ENCODE results near the gene NEUROD2.

The NEUROD2 gene

GRCh38 chr17:39642291-39643074 is 34.8 kb upstream of the NEUROD2 start:
- DNase-seq: no peak
- no peaks in the 10 kb centered on the region for H3K36me3 ChIP-seq
- no peaks in the 10 kb centered on the region for H3K27me3 ChIP-seq
- no peak for TF ChIP-seq CTCF (IDR thresholded peaks at IDR 0.05)
- no peaks in the 10 kb centered on the region for H3K9me3 ChIP-seq
- H3K4me3 ChIP-seq: no peak overlapping the region
- peaks cover 0 to 32% (median 23%) of the 10 kb centered on the region in 4 donors for H3K4me1 ChIP-seq
- no peak overlapping the region for H3K27ac ChIP-seq
- intact Hi-C loops (cut with DNase I; ENCODE audit: low total_unique reads): no loop called here

- H3K4me1 ChIP-seq: peaks cover 0 to 32% (median 24%) of the 10 kb centered on the region in 4 donors
- H3K27me3 ChIP-seq: no peaks in the 10 kb centered on the region
- TF ChIP-seq CTCF (IDR thresholded peaks at IDR 0.05): no peak
- DNase-seq: no peak
- no peak overlapping the region for H3K27ac ChIP-seq
- intact Hi-C loops (cut with DNase I; ENCODE audit: low total_unique reads): no loop called here
- H3K9me3 ChIP-seq: no peaks in the 10 kb centered on the region
- no peaks in the 10 kb centered on the region for H3K36me3 ChIP-seq
- no peak overlapping the region for H3K4me3 ChIP-seq
These were observed 34.2 kb upstream of the NEUROD2 start for GRCh38 chr17:39641883-39642282.

DNA sequence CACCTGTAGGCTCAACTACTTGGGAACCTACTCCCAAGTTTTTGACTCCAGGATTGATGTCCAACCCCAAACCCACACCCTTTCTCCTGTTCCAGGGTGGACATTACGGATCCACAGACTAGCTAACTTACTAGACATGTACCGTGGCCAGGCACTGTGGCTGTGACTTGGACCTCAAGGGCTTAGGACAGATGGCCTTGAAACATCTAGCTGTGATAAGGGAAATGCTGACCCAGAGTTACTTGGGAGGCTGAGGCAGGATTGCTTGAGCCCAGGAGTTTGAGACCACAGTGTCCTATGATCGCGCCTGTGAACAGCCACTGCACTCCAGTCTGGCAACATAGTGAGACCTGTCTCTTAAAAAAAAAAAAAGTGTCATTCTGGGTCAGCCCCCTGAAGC is 33.4 kb upstream of the NEUROD2 start:
- no peak for DNase-seq
- intact Hi-C loops (cut with DNase I; ENCODE audit: low total_unique reads): no loop called here
- no peaks in the 10 kb centered on the region for H3K27me3 ChIP-seq
- peaks cover 0 to 40% (median 30%) of the 10 kb centered on the region in 4 donors for H3K4me1 ChIP-seq
- no peaks in the 10 kb centered on the region for H3K9me3 ChIP-seq
- no peak overlapping the region for H3K27ac ChIP-seq
- no peaks in the 10 kb centered on the region for H3K36me3 ChIP-seq
- no peak for TF ChIP-seq CTCF (IDR thresholded peaks at IDR 0.05)
- H3K4me3 ChIP-seq: no peak overlapping the region

DNA sequence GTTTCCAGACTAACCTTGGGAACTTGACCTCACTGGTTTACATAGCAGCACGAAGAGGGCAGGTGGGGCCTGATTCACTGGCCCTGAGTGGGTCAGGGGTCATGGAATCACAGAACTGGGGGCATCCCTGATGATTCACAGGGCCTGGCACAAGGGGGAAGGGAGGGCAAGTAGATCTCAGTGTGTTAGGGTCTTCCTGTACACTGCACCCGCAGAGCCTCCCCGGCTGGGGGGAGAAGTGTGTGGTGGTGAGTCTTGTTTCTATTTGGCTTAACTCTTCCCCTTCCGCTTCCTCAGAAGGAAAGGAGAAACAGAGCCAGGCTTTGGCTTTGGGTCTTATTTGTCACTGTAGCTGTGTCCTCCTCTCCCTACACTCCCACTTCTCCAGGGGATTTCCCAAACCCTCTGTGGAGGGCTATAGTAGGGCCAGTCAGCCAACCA is 32.9 kb upstream of the NEUROD2 start:
- no peak overlapping the region for H3K27ac ChIP-seq
- no peaks in the 10 kb centered on the region for H3K9me3 ChIP-seq
- H3K36me3 ChIP-seq: no peaks in the 10 kb centered on the region
- no peak overlapping the region for H3K4me3 ChIP-seq
- intact Hi-C loops (cut with DNase I; ENCODE audit: low total_unique reads): no loop called here
- H3K4me1 ChIP-seq: peaks cover 0 to 44% (median 31%) of the 10 kb centered on the region in 4 donors
- no peak for TF ChIP-seq CTCF (IDR thresholded peaks at IDR 0.05)
- no peaks in the 10 kb centered on the region for H3K27me3 ChIP-seq
- DNase-seq: no peak

DNA sequence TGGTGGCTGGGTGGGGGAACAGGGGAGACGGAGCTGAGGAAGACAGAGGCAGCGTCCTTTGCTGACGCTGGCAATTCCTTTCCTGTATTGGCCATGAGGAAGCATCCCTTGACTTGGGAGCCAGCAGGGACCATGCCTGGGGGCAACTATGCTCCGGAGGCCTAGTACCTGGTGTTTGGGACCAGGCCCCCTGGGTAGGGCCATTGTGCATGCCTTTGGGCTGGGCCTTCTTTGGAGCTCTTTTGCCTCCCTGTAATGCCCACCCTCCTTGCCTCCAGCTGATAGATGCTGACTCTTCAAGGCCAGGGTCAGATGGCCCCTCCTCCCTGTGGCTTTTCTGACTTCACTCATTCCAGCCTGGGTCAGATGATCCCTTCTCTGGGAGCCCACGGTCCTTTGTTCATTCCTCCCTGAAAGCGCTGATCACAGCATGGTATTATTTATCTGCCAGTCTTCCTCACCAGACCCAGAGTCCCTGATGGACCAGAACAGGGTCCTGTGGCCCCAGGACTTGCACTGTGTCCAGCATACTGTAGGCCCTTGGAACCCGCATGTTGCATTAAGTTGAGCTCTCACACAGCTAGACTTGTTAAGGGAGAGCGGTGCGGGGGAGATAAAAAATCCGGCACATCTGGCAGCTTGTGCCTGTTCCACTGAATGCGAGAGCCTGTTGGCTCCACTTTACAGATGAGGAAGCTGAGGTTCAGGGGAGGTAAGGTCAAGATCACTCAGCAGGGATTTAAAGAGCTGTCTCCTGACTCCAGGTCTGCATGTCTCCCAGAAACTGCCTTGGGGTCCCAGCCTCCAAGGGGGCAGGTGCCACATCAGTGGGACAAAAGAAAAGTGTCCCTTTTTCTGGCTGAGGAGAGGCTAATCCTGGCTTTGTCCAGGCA is 32.1 kb upstream of the NEUROD2 start:
- peaks cover 0 to 44% (median 31%) of the 10 kb centered on the region in 4 donors for H3K4me1 ChIP-seq
- no peaks in the 10 kb centered on the region for H3K27me3 ChIP-seq
- H3K9me3 ChIP-seq: no peaks in the 10 kb centered on the region
- TF ChIP-seq CTCF (IDR thresholded peaks at IDR 0.05): no peak
- no peak overlapping the region for H3K27ac ChIP-seq
- no peaks in the 10 kb centered on the region for H3K36me3 ChIP-seq
- no peak for DNase-seq
- no peak overlapping the region for H3K4me3 ChIP-seq
- intact Hi-C loops (cut with DNase I; ENCODE audit: low total_unique reads): loop anchor here (5.0 kb wide), 1 partner anchor 32 kb away; no protein-coding TSS in a partner anchor

All from tibial artery (tissue), 4 donors.